ENCODE measurements around the gene UPK3A.

DNA sequence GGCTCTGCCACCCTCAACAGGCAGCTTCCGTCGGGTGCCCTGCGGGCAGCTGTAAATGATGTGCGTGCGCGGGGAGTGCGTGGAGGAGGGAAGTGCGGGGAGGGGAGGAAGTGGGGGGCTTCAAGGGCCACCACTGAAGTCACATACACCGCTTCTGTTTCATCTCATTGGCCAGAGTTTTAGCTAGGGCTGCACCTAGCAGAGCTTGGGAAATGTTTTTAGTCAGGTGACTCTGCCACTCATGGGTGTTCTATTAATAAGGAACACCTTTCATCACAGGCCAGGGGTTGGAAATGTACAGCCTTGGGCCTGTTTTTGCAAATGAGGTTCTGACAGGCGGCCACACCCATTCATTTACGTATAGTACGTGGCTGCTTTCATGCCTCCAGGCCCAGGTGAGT, 39.6 kb downstream of the UPK3A start:
- TF ChIP-seq CTCF (IDR thresholded peaks at IDR 0.05; ENCODE audit: poor library complexity, severe bottlenecking) (no peak), EZH2 (IDR thresholded peaks at IDR 0.05; ENCODE audit: borderline replicate concordance, insufficient read depth, low read length, poor library complexity, severe bottlenecking) (no peak)

Data from neural cell (in vitro differentiated cells).